Activated B cell treated with CpG ODN at 0.5 μM for 24 hours (primary cell): ENCODE results near the gene ERC1. TPM values are rescaled to one million over a fixed set of nuclear protein-coding genes. Genes with fewer than 3 reads are reported as not detected.

Experiments
- ATAC-seq: fragments of 200-7000 bp; cut with Tn5 transposase; one replicate; pipeline ENCODE4 v1.10.0; 2021; ENCODE audit warnings: low read depth, mild to moderate bottlenecking, moderate library complexity
- CTCF ChIA-PET: fragments of 350-600 bp; sonication (Branson Sonifier 250); formaldehyde crosslinking; loops from one replicate; lab custom pipeline; 2021; ENCODE audit warnings: antibody characterized with exemption; lab: Charles Lee
- POLR2A ChIA-PET: fragments of 350-600 bp; sonication (Branson Sonifier 250); formaldehyde crosslinking; loops from one replicate; lab custom pipeline; 2021; ENCODE audit warnings: antibody characterized with exemption; lab: Charles Lee
- DNase-seq: peaks from one replicate; pipeline ENCODE4 v3.0.0; 2022
- H3K27ac Mint-ChIP-seq: one replicate; pipeline ENCODE4 v1.8.0; 2020; ENCODE audit warnings: mixed read lengths
- H3K27me3 Mint-ChIP-seq: one replicate; pipeline ENCODE4 v1.8.0; 2021; ENCODE audit warnings: mixed read lengths
- H3K36me3 Mint-ChIP-seq: one replicate; pipeline ENCODE4 v1.8.0; 2021; ENCODE audit warnings: low read depth, mixed read lengths
- H3K4me1 Mint-ChIP-seq: one replicate; pipeline ENCODE4 v1.8.0; 2021; ENCODE audit warnings: mixed read lengths
- H3K4me3 Mint-ChIP-seq: one replicate; pipeline ENCODE4 v1.8.0; 2020; ENCODE audit warnings: mild to moderate bottlenecking, mixed read lengths
- H3K9me3 Mint-ChIP-seq: one replicate; pipeline ENCODE4 v1.8.0; 2020; ENCODE audit warnings: mixed read lengths
- intact Hi-C: fragments of 100-400 bp; cut with micrococcal nuclease; formaldehyde crosslinking; loops from one replicate; pipeline ENCODE4 v1.15.1; 2024
- total RNA-seq: library from RNA; stranded (reverse); gene quantifications from 2 replicates; pipeline ENCODE4 v1.2.3, GENCODE V29; 2022
- TF ChIP-seq, protein P1 (sequence below): fragments of 200-600 bp; IDR thresholded peaks from one replicate; pipeline ENCODE4 v1.8.0; 2022; ENCODE audit warnings: antibody characterized with exemption, mild to moderate bottlenecking

The ERC1 gene
- total RNA-seq, 1 donor from 2014 or later: 57.0 TPM

- H3K4me3 Mint-ChIP-seq: no peak overlapping the region
- H3K4me1 Mint-ChIP-seq: no peaks in the 10 kb centered on the region
- no peak overlapping the region for H3K27ac Mint-ChIP-seq
- no peaks in the 10 kb centered on the region for H3K27me3 Mint-ChIP-seq
- intact Hi-C loops: no loop called here
- H3K9me3 Mint-ChIP-seq: no peaks in the 10 kb centered on the region
- DNase-seq: no peak
- ChIA-PET POLR2A (no interaction called here), CTCF (no interaction called here)
- TF ChIP-seq, protein P1, sequence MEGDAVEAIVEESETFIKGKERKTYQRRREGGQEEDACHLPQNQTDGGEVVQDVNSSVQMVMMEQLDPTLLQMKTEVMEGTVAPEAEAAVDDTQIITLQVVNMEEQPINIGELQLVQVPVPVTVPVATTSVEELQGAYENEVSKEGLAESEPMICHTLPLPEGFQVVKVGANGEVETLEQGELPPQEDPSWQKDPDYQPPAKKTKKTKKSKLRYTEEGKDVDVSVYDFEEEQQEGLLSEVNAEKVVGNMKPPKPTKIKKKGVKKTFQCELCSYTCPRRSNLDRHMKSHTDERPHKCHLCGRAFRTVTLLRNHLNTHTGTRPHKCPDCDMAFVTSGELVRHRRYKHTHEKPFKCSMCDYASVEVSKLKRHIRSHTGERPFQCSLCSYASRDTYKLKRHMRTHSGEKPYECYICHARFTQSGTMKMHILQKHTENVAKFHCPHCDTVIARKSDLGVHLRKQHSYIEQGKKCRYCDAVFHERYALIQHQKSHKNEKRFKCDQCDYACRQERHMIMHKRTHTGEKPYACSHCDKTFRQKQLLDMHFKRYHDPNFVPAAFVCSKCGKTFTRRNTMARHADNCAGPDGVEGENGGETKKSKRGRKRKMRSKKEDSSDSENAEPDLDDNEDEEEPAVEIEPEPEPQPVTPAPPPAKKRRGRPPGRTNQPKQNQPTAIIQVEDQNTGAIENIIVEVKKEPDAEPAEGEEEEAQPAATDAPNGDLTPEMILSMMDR: no peak
- no peak for ATAC-seq
- H3K36me3 Mint-ChIP-seq: no peaks in the 10 kb centered on the region
These were observed 227.3 kb downstream of the ERC1 start for GRCh38 chr12:1218369-1218768.

- H3K4me1 Mint-ChIP-seq: no peaks in the 10 kb centered on the region
- DNase-seq: no peak
- no peak overlapping the region for H3K4me3 Mint-ChIP-seq
- no peak for ATAC-seq
- intact Hi-C loops: no loop called here
- no peak overlapping the region for H3K27ac Mint-ChIP-seq
- H3K36me3 Mint-ChIP-seq: no peaks in the 10 kb centered on the region
- POLR2A ChIA-PET: no interaction called here
- CTCF ChIA-PET: interaction anchor here (0.7 kb wide), 1 partner anchor 102 kb away, joined by 3 read pairs; no protein-coding TSS in a partner anchor
- no peaks in the 10 kb centered on the region for H3K27me3 Mint-ChIP-seq
- TF ChIP-seq, protein P1: no peak
- H3K9me3 Mint-ChIP-seq: no peaks in the 10 kb centered on the region
These were observed 229.4 kb downstream of the ERC1 start for GRCh38 chr12:1220127-1221092.

- no peaks in the 10 kb centered on the region for H3K9me3 Mint-ChIP-seq
- H3K4me3 Mint-ChIP-seq: no peak overlapping the region
- ChIA-PET POLR2A (no interaction called here), CTCF (no interaction called here)
- H3K27ac Mint-ChIP-seq: no peak overlapping the region
- peaks cover 16% of the 10 kb centered on the region for H3K4me1 Mint-ChIP-seq
- ATAC-seq: no peak
- intact Hi-C loops: no loop called here
- no peaks in the 10 kb centered on the region for H3K27me3 Mint-ChIP-seq
- H3K36me3 Mint-ChIP-seq: peaks cover 2% of the 10 kb centered on the region
- no peak for DNase-seq
- TF ChIP-seq, protein P1: no peak
These were observed 232.0 kb downstream of the ERC1 start for GRCh38 chr12:1222858-1223639.

GRCh38 chr12:1226951-1227350 is 235.9 kb downstream of the ERC1 start:
- TF ChIP-seq, protein P1: no peak
- POLR2A ChIA-PET: no interaction called here
- H3K4me1 Mint-ChIP-seq: peaks cover 16% of the 10 kb centered on the region
- peaks cover 1% of the 10 kb centered on the region for H3K9me3 Mint-ChIP-seq
- peak; percentile 40 for ATAC-seq
- CTCF ChIA-PET: no interaction called here
- H3K27ac Mint-ChIP-seq: no peak overlapping the region
- H3K4me3 Mint-ChIP-seq: no peak overlapping the region
- no peaks in the 10 kb centered on the region for H3K27me3 Mint-ChIP-seq
- intact Hi-C loops: no loop called here
- DNase-seq: no peak
- peaks cover 9% of the 10 kb centered on the region for H3K36me3 Mint-ChIP-seq

DNA sequence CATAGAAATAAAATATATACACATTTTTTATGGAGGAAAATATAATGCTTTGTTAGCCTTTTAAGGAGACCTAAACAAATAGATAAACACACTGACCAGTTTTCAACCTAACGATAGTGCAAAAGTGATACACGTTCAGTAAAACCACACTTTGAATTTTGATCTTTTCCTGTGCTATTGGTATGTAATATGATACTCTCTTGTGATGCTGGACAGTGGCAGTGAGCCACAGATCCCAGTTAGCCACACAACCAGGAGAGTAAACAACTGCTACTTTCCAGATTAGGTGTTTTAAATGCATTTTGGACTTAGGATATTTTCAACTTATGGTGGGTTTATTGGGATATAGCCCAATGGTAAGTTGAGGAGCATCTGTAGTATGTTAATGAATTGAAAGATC is 243.1 kb downstream of the ERC1 start:
- ChIA-PET POLR2A (interaction anchor here (0.7 kb wide), 1 partner anchor 699 kb away, joined by 4 read pairs; no protein-coding TSS in a partner anchor), CTCF (no interaction called here)
- H3K27ac Mint-ChIP-seq: no peak overlapping the region
- peaks cover 37% of the 10 kb centered on the region for H3K36me3 Mint-ChIP-seq
- TF ChIP-seq, protein P1: no peak
- no peak for ATAC-seq
- no peaks in the 10 kb centered on the region for H3K4me1 Mint-ChIP-seq
- peaks cover 3% of the 10 kb centered on the region for H3K9me3 Mint-ChIP-seq
- H3K27me3 Mint-ChIP-seq: no peaks in the 10 kb centered on the region
- intact Hi-C loops: no loop called here
- no peak overlapping the region for H3K4me3 Mint-ChIP-seq
- DNase-seq: no peak
